Renal cortical epithelial cell (primary cell): ENCODE results near the gene MRPL49. TPM values are rescaled to one million over a fixed set of nuclear protein-coding genes. Genes with fewer than 3 reads are reported as not detected.

Experiments used
- DNase-seq: peaks from one replicate; pipeline ENCODE4 v3.0.0-alpha.2; 2011; ENCODE audit warnings: low read depth
- total RNA-seq: library from RNA; depleted of rRNA; stranded (reverse); fragments of >200 nt; gene quantifications from 2 replicates; pipeline ENCODE4 v1.2.3, GENCODE V29; 2014

Gene MRPL49
- 55.3 and 97.8 TPM in 2 replicates for total RNA-seq

- DNase-seq: peak; percentile 94
Observed at GRCh38 chr11:65121865-65122696, at the start of gene MRPL49, which contains the start of gene FAU. Gene MRPL49 (plus strand): TSS chr11:65122321. CDS start chr11:65122347, 26 bp downstream. Gene FAU (minus strand): TSS chr11:65122134. CDS start chr11:65121813, 321 bp downstream.

DNA sequence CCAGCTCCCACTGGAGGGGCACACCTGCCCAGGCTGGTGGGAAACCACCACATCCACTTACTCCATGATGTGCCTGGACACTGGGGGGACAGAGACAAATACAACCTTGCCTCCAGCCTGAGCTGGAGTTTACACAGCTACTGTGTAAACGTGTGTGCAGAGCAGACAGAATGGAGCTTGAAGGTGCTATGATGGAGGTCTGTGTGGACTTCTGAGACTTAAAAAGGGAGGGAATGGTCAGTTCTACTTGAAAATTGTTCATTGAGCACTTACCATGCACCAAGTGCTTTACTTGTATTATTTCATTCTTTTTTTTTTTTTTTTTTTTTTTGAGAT is 49.5 kb upstream of the MRPL49 start:
- DNase-seq: no peak

DNA sequence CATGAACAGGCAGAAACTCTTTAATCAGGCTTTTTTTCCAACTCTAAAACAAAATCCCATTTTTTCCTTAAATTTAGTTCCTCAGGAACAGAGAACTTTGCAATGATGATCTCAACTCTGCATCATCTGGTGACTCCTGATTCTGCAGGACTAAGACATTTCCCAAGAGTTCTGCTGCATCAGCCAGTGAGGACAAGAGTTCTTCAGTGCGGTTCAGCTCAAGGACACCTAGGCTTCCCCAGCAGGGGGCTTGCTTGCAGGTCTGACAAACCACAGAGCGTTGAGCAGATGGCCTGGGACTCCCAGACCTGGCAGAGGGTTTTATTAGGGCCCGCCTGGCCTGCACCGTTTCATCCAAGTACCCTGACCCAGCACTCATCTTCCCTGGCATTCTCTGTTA is 44.7 kb upstream of the MRPL49 start:
- no peak for DNase-seq

GRCh38 chr11:65078151-65078550 is 44.0 kb upstream of the MRPL49 start:
- DNase-seq: peak; percentile 29

- DNase-seq: no peak
Observed at GRCh38 chr11:65078786-65079342, 43.3 kb upstream of the MRPL49 start.

- no peak for DNase-seq
Observed at GRCh38 chr11:65083134-65083833, 38.8 kb upstream of the MRPL49 start.

- peak; percentile 86 for DNase-seq
Observed at GRCh38 chr11:65083834-65084597, 38.1 kb upstream of the MRPL49 start, which contains the start of the genes CDCA5 and ZFPL1. Gene CDCA5 (minus strand): TSS chr11:65084040. CDS start chr11:65083978, 62 bp downstream. Gene ZFPL1 (plus strand): TSS chr11:65084222. CDS start chr11:65084699, 477 bp downstream.

DNA sequence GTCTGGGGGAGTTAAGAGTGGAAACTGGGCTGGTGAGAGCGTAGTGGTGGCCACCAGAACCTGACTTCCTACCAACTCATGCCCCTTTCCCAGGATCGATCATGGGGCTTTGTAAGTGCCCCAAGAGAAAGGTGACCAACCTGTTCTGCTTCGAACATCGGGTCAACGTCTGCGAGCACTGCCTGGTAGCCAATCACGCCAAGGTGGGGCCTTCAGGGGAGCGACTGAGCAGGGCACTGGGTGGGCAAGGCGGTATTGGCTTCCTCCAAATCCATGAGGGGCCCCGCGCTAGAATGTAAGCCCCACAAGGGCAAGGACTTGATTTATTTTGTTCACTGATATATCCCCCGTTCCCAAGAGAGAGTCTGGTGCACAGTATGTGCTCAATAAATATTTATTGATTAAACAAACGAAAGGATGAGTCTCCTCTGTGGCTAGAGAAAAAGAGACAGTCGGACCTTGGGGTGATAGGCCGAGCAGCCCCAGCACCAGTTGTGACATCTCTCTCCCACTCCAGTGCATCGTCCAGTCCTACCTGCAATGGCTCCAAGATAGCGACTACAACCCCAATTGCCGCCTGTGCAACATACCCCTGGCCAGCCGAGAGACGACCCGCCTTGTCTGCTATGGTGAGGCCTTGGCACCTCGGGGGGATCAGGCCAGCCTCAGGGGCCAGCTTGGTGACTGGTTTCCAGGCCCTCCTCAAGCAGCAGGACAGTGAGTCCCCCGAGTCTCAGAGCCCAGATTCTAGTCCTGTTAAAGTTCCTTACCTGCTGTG is 37.3 kb upstream of the MRPL49 start:
- no peak for DNase-seq

DNA sequence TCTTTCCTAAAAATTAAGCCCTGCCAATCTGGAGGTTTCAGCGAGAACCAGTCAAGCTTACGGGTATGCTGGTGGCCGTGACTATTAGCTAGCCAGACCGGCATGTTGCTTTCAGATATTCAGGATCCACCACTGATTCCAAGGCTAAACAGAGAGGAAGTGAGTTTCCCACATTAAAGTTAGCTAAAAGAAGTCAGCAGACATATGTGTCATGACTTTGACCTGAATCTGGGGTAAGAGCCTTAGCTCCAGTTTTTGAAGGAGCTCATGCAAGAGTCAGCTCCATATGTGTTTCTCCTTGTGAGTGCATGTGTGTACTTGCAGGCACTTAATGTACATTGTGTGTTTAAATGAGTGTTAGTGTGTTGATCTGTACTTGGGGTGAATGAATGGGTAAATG is 36.7 kb upstream of the MRPL49 start:
- DNase-seq: no peak

DNA sequence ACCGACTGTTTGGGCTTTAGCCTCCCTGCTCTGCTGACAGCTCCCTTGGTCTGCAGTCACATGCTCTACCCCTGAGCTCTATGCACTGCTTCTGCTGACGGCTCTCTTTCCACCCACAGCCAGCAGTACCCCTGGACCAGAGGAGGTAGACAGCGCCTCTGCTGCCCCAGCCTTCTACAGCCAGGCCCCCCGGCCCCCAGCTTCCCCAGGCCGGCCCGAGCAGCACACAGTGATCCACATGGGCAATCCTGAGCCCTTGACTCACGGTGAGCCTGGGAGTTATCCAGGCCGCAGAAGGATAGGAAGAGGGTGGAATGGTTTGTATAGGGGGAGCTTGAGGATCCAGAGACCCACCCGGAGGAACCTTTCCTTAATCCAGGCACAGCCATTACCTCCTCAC is 35.3 kb upstream of the MRPL49 start:
- no peak for DNase-seq

- no peak for DNase-seq
Observed at GRCh38 chr11:65087216-65087615, 34.9 kb upstream of the MRPL49 start.

DNA sequence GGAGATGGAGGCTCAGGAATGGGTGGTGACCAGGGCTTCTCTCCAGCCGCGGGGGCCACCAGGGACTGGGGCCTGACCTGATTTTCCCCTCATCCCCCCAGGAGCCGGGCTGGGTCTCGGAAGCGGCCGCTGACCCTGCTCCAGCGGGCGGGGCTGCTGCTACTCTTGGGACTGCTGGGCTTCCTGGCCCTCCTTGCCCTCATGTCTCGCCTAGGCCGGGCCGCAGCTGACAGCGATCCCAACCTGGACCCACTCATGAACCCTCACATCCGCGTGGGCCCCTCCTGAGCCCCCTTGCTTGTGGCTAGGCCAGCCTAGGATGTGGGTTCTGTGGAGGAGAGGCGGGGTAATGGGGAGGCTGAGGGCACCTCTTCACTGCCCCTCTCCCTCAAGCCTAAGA is 34.3 kb upstream of the MRPL49 start:
- DNase-seq: no peak

- no peak for DNase-seq
Observed at GRCh38 chr11:65089621-65090020, 32.5 kb upstream of the MRPL49 start.

- no peak for DNase-seq
Observed at GRCh38 chr11:65090628-65091027, 31.5 kb upstream of the MRPL49 start.

DNA sequence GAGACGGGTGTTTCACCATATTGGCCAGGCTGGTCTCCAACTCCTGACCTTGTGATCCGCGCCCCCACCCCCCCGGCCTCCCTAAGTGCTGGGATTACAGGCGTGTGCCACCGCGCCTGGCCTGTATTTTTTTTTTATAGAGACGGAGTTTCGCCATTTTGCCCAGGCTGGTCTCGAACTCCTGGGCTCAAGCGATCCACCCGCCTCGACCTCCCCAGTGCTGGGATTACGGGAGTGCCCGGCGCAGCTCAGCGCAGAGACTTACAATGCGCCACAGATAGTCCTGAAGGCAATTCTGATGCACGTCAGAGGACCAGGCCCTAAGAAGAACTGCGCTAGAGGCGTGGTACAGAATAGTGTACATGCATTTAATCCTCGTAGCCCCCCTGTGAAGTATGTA is 26.7 kb upstream of the MRPL49 start:
- no peak for DNase-seq

- DNase-seq: peak; percentile 77
Observed at GRCh38 chr11:65095974-65096806, 25.9 kb upstream of the MRPL49 start, which contains the start of gene VPS51. Gene VPS51 (plus strand): TSS chr11:65096214. CDS start chr11:65096251, 37 bp downstream.

- no peak for DNase-seq
Observed at GRCh38 chr11:65096926-65097325, 25.2 kb upstream of the MRPL49 start.

- DNase-seq: no peak
Observed at GRCh38 chr11:65100674-65101350, 21.3 kb upstream of the MRPL49 start.
